Endothelial cell (in vitro differentiated cells): ENCODE results near the gene PNLIPRP2. TPM values are rescaled to one million over a fixed set of nuclear protein-coding genes. Genes with fewer than 3 reads are reported as not detected.
A peak's percentile ranks its signal among the peaks of the same experiment; 100 is the strongest.

Experiments used
- DNase-seq: peaks from one replicate; pipeline ENCODE4 v3.0.0; 2021; ENCODE audit warnings: low spot score
- H3K27ac Mint-ChIP-seq: one replicate; pipeline ENCODE4 v1.8.0; 2021; ENCODE audit warnings: mixed read lengths, inconsistent platforms; ENCODE audit not compliant: unreplicated experiment
- H3K27me3 Mint-ChIP-seq: one replicate; pipeline ENCODE4 v1.8.0; 2021; ENCODE audit warnings: mild to moderate bottlenecking, moderate library complexity, mixed read lengths, inconsistent platforms; ENCODE audit not compliant: unreplicated experiment
- H3K36me3 Mint-ChIP-seq: one replicate; pipeline ENCODE4 v1.8.0; 2021; ENCODE audit warnings: mild to moderate bottlenecking, low read depth, mixed read lengths, inconsistent platforms; ENCODE audit not compliant: unreplicated experiment
- H3K4me1 Mint-ChIP-seq: one replicate; pipeline ENCODE4 v1.8.0; 2021; ENCODE audit warnings: mild to moderate bottlenecking, mixed read lengths, inconsistent platforms; ENCODE audit not compliant: unreplicated experiment
- H3K4me3 Mint-ChIP-seq: one replicate; pipeline ENCODE4 v1.8.0; 2021; ENCODE audit warnings: mild to moderate bottlenecking, mixed read lengths, inconsistent platforms; ENCODE audit not compliant: unreplicated experiment
- H3K9me3 Mint-ChIP-seq: one replicate; pipeline ENCODE4 v1.8.0; 2021; ENCODE audit warnings: mixed read lengths, inconsistent platforms; ENCODE audit not compliant: unreplicated experiment
- total RNA-seq: library from RNA; stranded (reverse); fragmentation: NEBNext Ultra II Directional; extraction: Animal tissue kit (Norgen Biotek cat#: 25700); gene quantifications from one replicate; pipeline ENCODE4 v1.2.1, GENCODE V29; 2021; ENCODE audit not compliant: unreplicated experiment
- TF ChIP-seq, protein P1 (sequence below): fragments of 200-600 bp; sonication (generic); IDR thresholded peaks from one replicate; pipeline ENCODE4 v1.5.0; 2021; ENCODE audit warnings: antibody characterized with exemption; ENCODE audit not compliant: unreplicated experiment

PNLIPRP2 gene
- total RNA-seq, 1 donor from 2014 or later, result not detected

DNA sequence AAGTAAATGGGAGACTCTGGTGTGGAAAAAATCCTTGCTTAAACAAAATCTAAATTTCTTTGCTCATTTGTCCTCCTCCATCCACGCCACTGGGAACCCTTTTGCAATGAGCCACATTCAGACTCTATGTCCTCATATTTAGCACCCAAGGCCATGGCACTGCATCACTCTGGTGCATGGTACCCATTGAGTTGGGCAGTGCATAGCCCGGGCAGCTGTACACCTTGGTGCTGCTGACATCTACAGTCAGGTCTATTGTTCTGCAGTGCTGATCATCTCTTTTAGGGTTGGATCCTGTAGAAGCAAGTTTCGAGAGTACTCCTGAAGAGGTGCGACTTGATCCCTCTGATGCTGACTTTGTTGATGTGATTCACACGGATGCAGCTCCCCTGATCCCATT is 23.2 kb upstream of the PNLIPRP2 start:
- no peak for DNase-seq
- Mint-ChIP-seq H3K4me1 (peaks cover 6% of the 10 kb centered on the region), H3K36me3 (no peaks in the 10 kb centered on the region), H3K27ac (no peak overlapping the region), H3K27me3 (peaks cover 3% of the 10 kb centered on the region), H3K4me3 (no peak overlapping the region), H3K9me3 (no peaks in the 10 kb centered on the region)
- TF ChIP-seq, protein P1, sequence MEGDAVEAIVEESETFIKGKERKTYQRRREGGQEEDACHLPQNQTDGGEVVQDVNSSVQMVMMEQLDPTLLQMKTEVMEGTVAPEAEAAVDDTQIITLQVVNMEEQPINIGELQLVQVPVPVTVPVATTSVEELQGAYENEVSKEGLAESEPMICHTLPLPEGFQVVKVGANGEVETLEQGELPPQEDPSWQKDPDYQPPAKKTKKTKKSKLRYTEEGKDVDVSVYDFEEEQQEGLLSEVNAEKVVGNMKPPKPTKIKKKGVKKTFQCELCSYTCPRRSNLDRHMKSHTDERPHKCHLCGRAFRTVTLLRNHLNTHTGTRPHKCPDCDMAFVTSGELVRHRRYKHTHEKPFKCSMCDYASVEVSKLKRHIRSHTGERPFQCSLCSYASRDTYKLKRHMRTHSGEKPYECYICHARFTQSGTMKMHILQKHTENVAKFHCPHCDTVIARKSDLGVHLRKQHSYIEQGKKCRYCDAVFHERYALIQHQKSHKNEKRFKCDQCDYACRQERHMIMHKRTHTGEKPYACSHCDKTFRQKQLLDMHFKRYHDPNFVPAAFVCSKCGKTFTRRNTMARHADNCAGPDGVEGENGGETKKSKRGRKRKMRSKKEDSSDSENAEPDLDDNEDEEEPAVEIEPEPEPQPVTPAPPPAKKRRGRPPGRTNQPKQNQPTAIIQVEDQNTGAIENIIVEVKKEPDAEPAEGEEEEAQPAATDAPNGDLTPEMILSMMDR, result no peak

- Mint-ChIP-seq H3K27ac (peak overlapping the region; percentile 16), H3K27me3 (peaks cover 3% of the 10 kb centered on the region), H3K4me3 (no peak overlapping the region), H3K36me3 (no peaks in the 10 kb centered on the region), H3K4me1 (peaks cover 6% of the 10 kb centered on the region), H3K9me3 (no peaks in the 10 kb centered on the region)
- no peak for DNase-seq
- TF ChIP-seq, protein P1, result no peak
Observed at GRCh38 chr10:116598329-116598728, 22.4 kb upstream of the PNLIPRP2 start.

DNA sequence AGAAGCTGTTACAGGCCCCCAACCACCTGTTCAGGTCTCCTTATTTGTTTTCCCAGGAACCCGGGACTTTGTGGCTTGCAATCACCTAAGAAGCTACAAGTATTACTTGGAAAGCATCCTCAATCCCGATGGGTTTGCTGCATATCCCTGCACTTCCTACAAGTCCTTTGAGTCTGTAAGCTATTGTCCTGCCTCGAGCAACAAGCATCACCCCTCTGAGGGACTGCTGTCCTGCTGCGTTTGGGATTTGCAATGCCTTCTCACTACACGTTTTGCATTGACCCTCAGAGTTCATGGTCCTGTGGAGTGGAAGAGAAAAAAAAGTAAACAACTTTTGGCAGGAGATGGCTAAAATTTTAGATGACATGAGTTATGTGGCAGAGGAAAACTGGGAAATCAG is 20.8 kb upstream of the PNLIPRP2 start:
- no peaks in the 10 kb centered on the region for H3K9me3 Mint-ChIP-seq

DNA sequence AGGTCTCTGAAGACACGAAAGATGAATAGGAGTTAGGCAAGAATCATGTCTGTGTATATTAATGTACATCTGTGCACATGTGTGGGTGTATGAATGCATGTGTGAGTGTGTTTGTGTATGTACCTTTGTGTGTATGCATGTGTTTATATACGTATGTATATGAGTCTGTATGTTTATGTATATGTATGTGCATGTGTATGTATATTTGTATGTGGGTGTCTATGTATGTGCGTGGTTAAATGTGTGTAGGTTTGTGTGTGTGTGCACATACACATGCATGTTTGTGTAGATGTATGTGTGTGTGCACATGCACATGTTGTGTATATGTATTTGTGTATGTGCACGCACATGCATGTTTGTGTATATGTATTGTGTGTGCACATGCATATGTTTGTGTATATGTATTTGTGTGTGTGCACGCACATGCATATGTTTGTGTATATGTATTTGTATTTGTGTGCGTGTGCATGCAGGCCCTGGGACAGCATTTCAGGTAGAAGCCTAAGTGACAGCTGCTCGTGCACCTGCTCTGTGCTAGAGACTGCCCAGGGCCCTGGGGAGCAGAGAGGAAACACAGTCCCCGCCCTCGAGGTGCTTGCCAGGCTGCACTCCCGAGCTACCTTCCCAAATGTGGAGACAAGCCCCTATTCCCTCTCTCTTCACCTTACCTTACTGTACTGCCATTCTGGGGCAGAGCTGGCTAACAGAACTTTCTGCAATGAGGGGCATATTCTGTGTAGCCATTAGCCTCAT is 17.9 kb upstream of the PNLIPRP2 start:
- no peaks in the 10 kb centered on the region for H3K9me3 Mint-ChIP-seq
- no peak for DNase-seq
- peaks cover 6% of the 10 kb centered on the region for H3K4me1 Mint-ChIP-seq
- no peak overlapping the region for H3K4me3 Mint-ChIP-seq
- TF ChIP-seq, protein P1, result no peak
- no peak overlapping the region for H3K27ac Mint-ChIP-seq
- no peaks in the 10 kb centered on the region for H3K36me3 Mint-ChIP-seq
- H3K27me3 Mint-ChIP-seq, result peaks cover 2% of the 10 kb centered on the region

More for the DNA sequence above, 20.8 kb upstream of the PNLIPRP2 start:
- Mint-ChIP-seq H3K36me3 (no peaks in the 10 kb centered on the region), H3K27ac (no peak overlapping the region), H3K27me3 (peaks cover 1% of the 10 kb centered on the region), H3K4me1 (peaks cover 6% of the 10 kb centered on the region), H3K4me3 (no peak overlapping the region)
- TF ChIP-seq, protein P1, result no peak
- no peak for DNase-seq

DNA sequence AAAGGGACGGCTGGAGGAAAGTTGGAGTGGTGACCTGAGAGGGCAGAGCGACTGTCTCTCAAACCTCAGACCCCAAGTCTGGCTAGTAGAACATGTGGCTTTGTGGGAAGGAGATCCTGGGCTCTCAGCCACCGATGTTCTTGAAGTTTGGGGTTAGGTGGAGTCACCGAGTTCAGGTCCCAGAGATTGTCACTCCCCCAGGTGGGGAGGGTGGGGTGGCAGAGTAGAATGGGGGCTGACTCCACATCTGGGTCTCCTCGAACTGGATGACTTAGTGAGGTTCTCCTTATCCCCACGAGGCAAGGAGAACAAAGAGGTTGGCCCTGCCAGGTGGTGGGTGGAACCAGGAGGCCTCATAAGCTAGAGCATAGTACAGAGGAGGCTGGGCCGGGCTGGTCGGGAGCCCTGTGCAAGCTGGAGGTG is 14.7 kb upstream of the PNLIPRP2 start:
- H3K4me1 Mint-ChIP-seq, result no peaks in the 10 kb centered on the region
- DNase-seq, result no peak
- TF ChIP-seq, protein P1, result no peak
- H3K9me3 Mint-ChIP-seq, result no peaks in the 10 kb centered on the region
- no peak overlapping the region for H3K4me3 Mint-ChIP-seq
- H3K36me3 Mint-ChIP-seq, result no peaks in the 10 kb centered on the region
- no peak overlapping the region for H3K27ac Mint-ChIP-seq
- peaks cover 8% of the 10 kb centered on the region for H3K27me3 Mint-ChIP-seq
